Activated B cell treated with CpG ODN at 0.5 μM for 24 hours (primary cell): ENCODE results near the gene FMNL2. TPM values are rescaled to one million over a fixed set of nuclear protein-coding genes. Genes with fewer than 3 reads are reported as not detected.

Experiments
- ATAC-seq: fragments of 200-7000 bp; cut with Tn5 transposase; one replicate; pipeline ENCODE4 v1.10.0; 2021; ENCODE audit warnings: low read depth, mild to moderate bottlenecking, moderate library complexity
- CTCF ChIA-PET: fragments of 350-600 bp; sonication (Branson Sonifier 250); formaldehyde crosslinking; loops from one replicate; lab custom pipeline; 2021; ENCODE audit warnings: antibody characterized with exemption; lab: Charles Lee
- POLR2A ChIA-PET: fragments of 350-600 bp; sonication (Branson Sonifier 250); formaldehyde crosslinking; loops from one replicate; lab custom pipeline; 2021; ENCODE audit warnings: antibody characterized with exemption; lab: Charles Lee
- DNase-seq: peaks from one replicate; pipeline ENCODE4 v3.0.0; 2022
- H3K27ac Mint-ChIP-seq: one replicate; pipeline ENCODE4 v1.8.0; 2020; ENCODE audit warnings: mixed read lengths
- H3K27me3 Mint-ChIP-seq: one replicate; pipeline ENCODE4 v1.8.0; 2021; ENCODE audit warnings: mixed read lengths
- H3K36me3 Mint-ChIP-seq: one replicate; pipeline ENCODE4 v1.8.0; 2021; ENCODE audit warnings: low read depth, mixed read lengths
- H3K4me1 Mint-ChIP-seq: one replicate; pipeline ENCODE4 v1.8.0; 2021; ENCODE audit warnings: mixed read lengths
- H3K4me3 Mint-ChIP-seq: one replicate; pipeline ENCODE4 v1.8.0; 2020; ENCODE audit warnings: mild to moderate bottlenecking, mixed read lengths
- H3K9me3 Mint-ChIP-seq: one replicate; pipeline ENCODE4 v1.8.0; 2020; ENCODE audit warnings: mixed read lengths
- CTCF ChIP-seq: fragments of 200-600 bp; IDR thresholded peaks from one replicate; pipeline ENCODE4 v1.8.0; 2022; ENCODE audit warnings: antibody characterized with exemption, mild to moderate bottlenecking
- intact Hi-C: fragments of 100-400 bp; cut with micrococcal nuclease; formaldehyde crosslinking; loops from one replicate; pipeline ENCODE4 v1.15.1; 2024
- total RNA-seq: library from RNA; stranded (reverse); gene quantifications from 2 replicates; pipeline ENCODE4 v1.2.3, GENCODE V29; 2022

FMNL2 gene
- total RNA-seq, 1 donor from 2014 or later, result 4.0 TPM

GRCh38 chr2:152581360-152581759 lies 246.4 kb downstream of the FMNL2 start:
- no peak overlapping the region for H3K27ac Mint-ChIP-seq
- ChIA-PET POLR2A (no interaction called here), CTCF (no interaction called here)
- no peak for DNase-seq
- H3K36me3 Mint-ChIP-seq, result no peaks in the 10 kb centered on the region
- intact Hi-C loops, result no loop called here
- no peak for TF ChIP-seq CTCF
- H3K4me1 Mint-ChIP-seq, result no peaks in the 10 kb centered on the region
- no peak for ATAC-seq
- H3K27me3 Mint-ChIP-seq, result no peaks in the 10 kb centered on the region
- H3K4me3 Mint-ChIP-seq, result no peak overlapping the region
- no peaks in the 10 kb centered on the region for H3K9me3 Mint-ChIP-seq

GRCh38 chr2:152582081-152582480 lies 247.1 kb downstream of the FMNL2 start:
- TF ChIP-seq CTCF, result no peak
- Mint-ChIP-seq H3K27ac (no peak overlapping the region), H3K4me3 (no peak overlapping the region), H3K36me3 (no peaks in the 10 kb centered on the region), H3K9me3 (no peaks in the 10 kb centered on the region), H3K4me1 (no peaks in the 10 kb centered on the region), H3K27me3 (no peaks in the 10 kb centered on the region)
- intact Hi-C loops, result no loop called here
- DNase-seq (no peak), ATAC-seq (no peak)
- POLR2A ChIA-PET, result no interaction called here
- CTCF ChIA-PET, result no interaction called here

- DNase-seq (no peak), ATAC-seq (no peak)
- Mint-ChIP-seq H3K9me3 (no peaks in the 10 kb centered on the region), H3K4me1 (peaks cover under 1% of the 10 kb centered on the region), H3K27ac (no peak overlapping the region), H3K36me3 (no peaks in the 10 kb centered on the region), H3K4me3 (no peak overlapping the region), H3K27me3 (no peaks in the 10 kb centered on the region)
- no peak for TF ChIP-seq CTCF
- POLR2A ChIA-PET, result no interaction called here
- intact Hi-C loops, result no loop called here
- CTCF ChIA-PET, result interaction anchor here (0.9 kb wide), 1 partner anchor 53 kb away, joined by 4 read pairs; no protein-coding TSS in a partner anchor
These were observed 248.7 kb downstream of the FMNL2 start for GRCh38 chr2:152583512-152584229.

DNA sequence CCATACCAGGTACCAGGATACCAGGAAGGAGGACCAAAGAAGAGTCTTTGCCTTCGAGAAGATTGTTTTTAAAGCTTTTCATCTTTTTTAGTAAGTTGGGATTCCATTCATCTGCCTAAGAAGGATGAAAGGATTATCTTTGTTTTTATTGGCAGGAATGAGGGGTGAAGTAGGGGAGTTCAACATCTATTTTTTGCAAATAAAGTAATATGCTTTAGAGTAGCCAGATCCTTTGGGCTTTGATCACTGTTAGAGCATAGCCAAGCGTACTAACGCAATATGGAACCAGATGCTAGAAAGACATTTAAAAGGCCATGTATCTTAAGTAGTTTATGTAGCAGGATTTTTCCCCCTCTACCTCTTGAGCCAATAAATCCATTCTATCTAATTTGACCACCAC lies 249.3 kb downstream of the FMNL2 start:
- no peak for TF ChIP-seq CTCF
- DNase-seq, result no peak
- CTCF ChIA-PET, result no interaction called here
- ATAC-seq, result no peak
- Mint-ChIP-seq H3K36me3 (no peaks in the 10 kb centered on the region), H3K27ac (no peak overlapping the region), H3K4me3 (no peak overlapping the region), H3K9me3 (no peaks in the 10 kb centered on the region), H3K27me3 (no peaks in the 10 kb centered on the region), H3K4me1 (peaks cover 6% of the 10 kb centered on the region)
- POLR2A ChIA-PET, result no interaction called here
- intact Hi-C loops, result no loop called here

- no peaks in the 10 kb centered on the region for H3K9me3 Mint-ChIP-seq
- intact Hi-C loops, result no loop called here
- ATAC-seq (no peak), DNase-seq (no peak)
- TF ChIP-seq CTCF, result no peak
- peaks cover 9% of the 10 kb centered on the region for H3K4me1 Mint-ChIP-seq
- ChIA-PET CTCF (interaction anchor here (0.7 kb wide), 1 partner anchor 46 kb away, joined by 3 read pairs; no protein-coding TSS in a partner anchor), POLR2A (no interaction called here)
- no peak overlapping the region for H3K27ac Mint-ChIP-seq
- no peak overlapping the region for H3K4me3 Mint-ChIP-seq
- H3K27me3 Mint-ChIP-seq, result no peaks in the 10 kb centered on the region
- no peaks in the 10 kb centered on the region for H3K36me3 Mint-ChIP-seq
These were observed 251.0 kb downstream of the FMNL2 start for GRCh38 chr2:152585830-152586484.
